GM12875 (cell line): Measurements from ENCODE around the gene SAMD4A.

Source experiments
- H3K4me3 ChIP-seq: one replicate; pipeline ENCODE4 v1.5.1; 2011; ENCODE audit warnings: low read depth, low read length, control low read depth
- TF ChIP-seq, protein P1 (sequence below): IDR thresholded peaks from 2 replicates; pipeline ENCODE4 v1.5.1; 2011; ENCODE audit warnings: low read depth, mild to moderate bottlenecking, control low read depth, inconsistent platforms, low read length, moderate library complexity, borderline replicate concordance; ENCODE audit not compliant: insufficient read depth

The SAMD4A gene

DNA sequence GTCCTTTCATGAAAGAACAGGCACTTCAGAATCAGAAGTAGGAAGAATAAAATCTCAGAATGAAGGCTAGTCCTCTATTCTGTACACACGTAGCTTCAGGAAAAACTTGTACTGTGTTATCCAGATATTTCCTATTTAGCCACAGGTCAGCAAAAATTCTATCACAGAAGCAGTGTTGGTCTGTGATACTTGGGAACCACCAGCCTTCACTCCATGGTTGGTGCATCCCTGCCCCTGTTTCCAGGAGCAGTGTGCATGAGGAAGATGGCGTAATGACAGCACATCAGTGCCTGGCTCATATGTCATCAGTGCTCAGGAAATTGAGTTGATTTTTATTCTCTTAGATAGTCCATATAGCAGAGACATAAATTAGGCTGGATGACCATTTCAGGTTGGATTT, 87.7 kb downstream of the SAMD4A start:
- no peak overlapping the region for H3K4me3 ChIP-seq
- TF ChIP-seq, protein P1, sequence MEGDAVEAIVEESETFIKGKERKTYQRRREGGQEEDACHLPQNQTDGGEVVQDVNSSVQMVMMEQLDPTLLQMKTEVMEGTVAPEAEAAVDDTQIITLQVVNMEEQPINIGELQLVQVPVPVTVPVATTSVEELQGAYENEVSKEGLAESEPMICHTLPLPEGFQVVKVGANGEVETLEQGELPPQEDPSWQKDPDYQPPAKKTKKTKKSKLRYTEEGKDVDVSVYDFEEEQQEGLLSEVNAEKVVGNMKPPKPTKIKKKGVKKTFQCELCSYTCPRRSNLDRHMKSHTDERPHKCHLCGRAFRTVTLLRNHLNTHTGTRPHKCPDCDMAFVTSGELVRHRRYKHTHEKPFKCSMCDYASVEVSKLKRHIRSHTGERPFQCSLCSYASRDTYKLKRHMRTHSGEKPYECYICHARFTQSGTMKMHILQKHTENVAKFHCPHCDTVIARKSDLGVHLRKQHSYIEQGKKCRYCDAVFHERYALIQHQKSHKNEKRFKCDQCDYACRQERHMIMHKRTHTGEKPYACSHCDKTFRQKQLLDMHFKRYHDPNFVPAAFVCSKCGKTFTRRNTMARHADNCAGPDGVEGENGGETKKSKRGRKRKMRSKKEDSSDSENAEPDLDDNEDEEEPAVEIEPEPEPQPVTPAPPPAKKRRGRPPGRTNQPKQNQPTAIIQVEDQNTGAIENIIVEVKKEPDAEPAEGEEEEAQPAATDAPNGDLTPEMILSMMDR: no peak

DNA sequence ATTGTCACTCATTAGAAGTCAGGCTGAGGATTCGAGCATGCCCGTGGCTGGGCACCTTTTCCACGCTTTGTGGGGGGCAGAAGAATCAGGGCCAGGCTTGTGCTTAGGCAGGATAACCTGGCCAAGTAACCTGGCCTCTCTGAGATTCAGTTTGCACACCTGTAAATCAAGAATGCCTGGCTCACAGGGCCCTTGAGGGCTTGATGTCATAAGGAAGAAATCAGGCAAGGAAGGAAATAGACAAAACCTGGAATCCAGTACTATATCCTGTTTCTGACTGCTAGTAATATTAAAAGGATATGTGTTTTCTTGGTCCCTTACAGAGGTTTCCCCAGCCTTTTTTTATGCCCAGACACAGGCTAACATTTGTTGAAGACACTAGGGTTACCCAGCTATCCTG, 91.9 kb downstream of the SAMD4A start:
- no peak overlapping the region for H3K4me3 ChIP-seq
- TF ChIP-seq, protein P1: no peak

DNA sequence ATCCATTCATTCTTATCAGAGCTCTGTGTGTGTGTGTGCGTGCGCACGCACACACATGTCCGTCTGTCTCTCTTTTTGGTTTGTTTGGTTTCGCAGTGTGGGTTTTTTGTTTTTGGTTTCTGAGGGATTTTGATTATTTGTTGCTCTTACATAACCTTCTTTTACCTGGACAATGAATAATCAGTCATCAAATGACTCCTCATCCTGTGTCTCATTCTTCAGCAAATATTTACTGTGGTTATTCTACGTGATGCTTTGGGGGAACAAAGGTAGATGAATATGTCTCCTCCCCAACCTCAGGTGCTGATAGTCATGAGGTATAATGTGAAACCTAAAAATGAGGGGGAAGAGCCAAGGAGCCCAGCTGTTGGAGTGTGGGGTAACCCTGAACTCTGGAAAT, 92.4 kb downstream of the SAMD4A start:
- TF ChIP-seq, protein P1: no peak
- H3K4me3 ChIP-seq: no peak overlapping the region

DNA sequence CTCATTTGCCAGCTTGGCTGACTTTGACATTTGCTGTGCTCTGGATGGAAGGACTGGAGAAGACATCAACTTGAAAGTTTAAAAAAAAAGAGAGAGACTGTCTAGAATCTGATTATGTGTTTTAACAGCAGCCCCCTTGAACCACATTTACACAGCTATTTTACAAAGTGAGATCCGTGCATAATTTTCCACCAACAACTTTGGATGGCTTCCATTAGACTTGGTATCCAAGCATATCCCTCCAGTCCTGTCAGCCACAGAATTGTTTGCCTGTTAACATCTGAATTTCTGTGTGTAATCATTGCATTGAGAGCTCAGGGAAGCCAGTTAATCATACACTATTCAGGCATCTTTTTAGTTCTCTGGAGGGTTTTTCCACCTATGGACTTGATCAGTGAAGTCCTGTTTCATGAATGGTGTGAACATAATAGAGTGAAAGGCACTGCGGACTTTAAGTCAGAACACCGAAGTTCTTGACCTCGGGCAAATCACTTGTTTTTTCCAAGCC, 93.7 kb downstream of the SAMD4A start:
- TF ChIP-seq, protein P1: no peak
- no peak overlapping the region for H3K4me3 ChIP-seq

DNA sequence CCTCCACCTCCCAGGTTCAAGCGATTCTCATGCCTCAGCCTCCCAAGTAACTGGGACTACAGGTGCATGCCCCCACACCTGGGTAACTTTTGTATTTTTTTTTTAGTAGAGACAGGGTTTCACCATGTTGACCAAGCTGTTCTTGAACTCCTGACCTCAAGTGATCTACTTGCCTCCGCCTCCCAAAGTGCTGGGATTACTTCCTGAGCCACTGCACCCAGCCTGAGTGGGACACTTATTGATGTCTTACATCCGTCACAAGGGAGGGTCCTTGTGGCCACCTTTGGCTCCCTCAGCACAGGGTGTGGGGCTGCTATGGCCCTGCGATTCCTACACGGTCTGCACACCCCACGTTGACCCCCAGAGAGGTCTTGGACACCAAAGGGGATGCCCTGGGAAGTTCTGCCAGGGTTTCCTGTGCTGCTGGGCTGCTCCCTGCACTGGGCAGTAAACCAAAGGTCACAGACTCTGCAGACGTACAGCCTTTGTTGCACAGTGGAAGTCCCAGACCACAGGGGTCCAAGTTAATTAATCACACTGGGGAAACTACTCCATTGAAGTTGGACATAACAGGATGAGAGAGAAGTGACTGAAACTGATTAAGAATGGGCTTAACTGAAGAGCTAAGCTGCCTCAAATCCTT, 95.7 kb downstream of the SAMD4A start:
- H3K4me3 ChIP-seq: no peak overlapping the region
- TF ChIP-seq, protein P1: no peak

DNA sequence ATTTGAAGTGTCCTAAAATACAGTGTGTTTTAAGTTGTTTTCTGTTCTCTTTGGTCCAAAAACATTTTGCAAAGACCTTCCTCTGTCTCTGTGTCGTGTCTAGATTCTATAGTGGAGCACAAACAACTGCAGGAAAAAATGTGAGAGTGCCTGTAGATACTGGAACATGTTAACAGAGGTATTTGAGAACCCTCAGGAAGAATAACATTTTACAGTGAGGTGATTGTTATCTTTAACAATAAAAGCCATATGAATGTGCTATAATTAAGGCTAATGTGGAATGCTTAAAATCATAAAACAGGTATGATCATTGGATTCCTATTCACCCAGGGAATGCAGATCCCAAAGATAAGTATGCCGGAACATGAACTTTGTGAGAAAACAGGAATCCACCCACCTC, 98.0 kb downstream of the SAMD4A start:
- no peak overlapping the region for H3K4me3 ChIP-seq
- TF ChIP-seq, protein P1: no peak

DNA sequence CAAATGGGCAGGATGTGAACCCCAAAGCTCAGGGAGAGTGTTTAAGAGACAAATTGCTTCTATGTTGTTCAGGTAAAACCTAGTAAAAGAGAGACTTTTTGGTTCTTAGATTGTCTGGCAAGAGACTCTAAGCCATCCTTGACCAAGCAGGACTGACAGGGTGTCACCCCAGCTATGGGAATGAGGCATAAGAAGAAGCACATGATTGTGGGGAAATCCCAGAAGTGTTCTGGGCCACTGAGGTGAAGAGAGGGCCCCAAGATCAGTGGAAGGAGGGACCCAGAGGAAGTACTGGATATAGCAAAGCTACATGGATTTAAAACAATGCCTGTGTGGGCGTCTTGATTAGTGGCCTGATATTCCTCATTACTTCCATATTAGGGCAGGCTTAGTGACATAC, 99.0 kb downstream of the SAMD4A start:
- TF ChIP-seq, protein P1: no peak
- H3K4me3 ChIP-seq: no peak overlapping the region
